Mammary epithelial cell (primary cell): ENCODE results near the gene SOX1.

ENCODE experiments used
- CTCF ChIP-seq, 2 donors: IDR thresholded peaks in 1 of 2; conservative IDR thresholded peaks in 1 of 2; 2 replicates each; pipeline ENCODE4 v1.5.1; 2011 to 2012; ENCODE audit warnings: inconsistent platforms in 2 of 2, low read length in 2 of 2, mild to moderate bottlenecking in 2 of 2, control low read depth in 1 of 2, low read depth in 1 of 2; ENCODE audit not compliant: insufficient read depth in 1 of 2; ENCODE audit errors: extremely low read depth in 1 of 2
- EZH2 ChIP-seq: IDR thresholded peaks from 2 replicates; pipeline ENCODE4 v1.6.1; 2012; ENCODE audit warnings: low read length, inconsistent platforms, borderline replicate concordance

- TF ChIP-seq CTCF (conservative IDR thresholded peaks at IDR 0.05 in 1 of 2, IDR thresholded peaks at IDR 0.05 in 1 of 2; ENCODE audit: extremely low read depth in 1 of 2, insufficient read depth in 1 of 2, low read depth in 1 of 2, low read length in 2 of 2) (no peak), EZH2 (no peak)
Measured at GRCh38 chr13:112073245-112074138, 6.5 kb downstream of the SOX1 start.
